HG02943 (cell line): ENCODE results near the gene GHDC.

Source experiments
- ATAC-seq: cut with Tn5 transposase; IDR thresholded peaks from one replicate; pipeline ENCODE4 v1.9.1; 2021; ENCODE audit warnings: mild to moderate bottlenecking, low read depth, moderate library complexity; ENCODE audit not compliant: unreplicated experiment

GHDC gene

DNA sequence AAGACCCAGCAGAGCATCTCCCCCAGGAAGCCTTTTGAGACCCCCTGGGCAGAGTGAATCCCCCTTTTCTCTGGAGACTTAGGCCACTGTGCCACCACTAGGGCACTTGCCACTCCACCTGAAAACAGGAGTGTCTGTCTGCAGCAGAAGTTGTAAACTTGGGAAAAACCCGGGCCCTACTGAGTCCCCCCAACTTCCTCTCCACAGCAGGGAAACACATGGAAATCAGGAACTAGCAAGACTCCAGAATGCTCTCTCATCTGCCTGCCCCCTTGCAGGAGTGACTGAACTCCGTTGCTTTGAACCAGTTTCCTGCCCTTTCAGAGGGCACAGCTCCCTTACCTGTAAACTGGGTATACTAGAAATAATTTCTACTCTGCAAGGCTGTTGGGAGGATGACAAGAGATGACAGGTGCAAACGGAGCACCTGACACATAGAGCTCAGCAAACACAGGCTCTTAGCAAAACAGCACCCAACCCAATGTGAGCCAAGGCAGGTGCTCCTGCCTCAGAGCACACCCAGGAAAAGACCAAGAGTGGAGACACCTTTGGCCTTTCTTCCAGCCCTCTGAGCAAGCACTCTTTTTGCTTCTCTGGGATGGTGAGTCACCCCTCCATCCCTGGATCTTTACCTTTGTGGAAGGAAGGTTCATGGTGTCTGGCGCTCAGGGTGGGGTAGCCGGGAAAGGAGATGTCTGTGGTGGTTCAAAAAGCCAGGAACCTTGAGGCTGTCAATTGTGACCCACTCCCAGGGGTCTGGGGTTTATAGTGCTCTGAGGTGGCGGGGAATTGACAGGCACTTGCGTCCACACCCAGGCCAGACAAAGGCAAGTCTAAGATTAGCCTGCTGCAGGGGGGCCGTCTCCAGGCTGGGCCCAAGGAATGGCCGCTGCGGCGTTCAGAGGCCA, 9.3 kb downstream of the GHDC start, which contains the start of gene HCRT:
TSS of gene HCRT (minus strand) at position 740 of the 908 bp plus-strand sequence. CDS start at position 653, 87 bp downstream.
- no peak for ATAC-seq

DNA sequence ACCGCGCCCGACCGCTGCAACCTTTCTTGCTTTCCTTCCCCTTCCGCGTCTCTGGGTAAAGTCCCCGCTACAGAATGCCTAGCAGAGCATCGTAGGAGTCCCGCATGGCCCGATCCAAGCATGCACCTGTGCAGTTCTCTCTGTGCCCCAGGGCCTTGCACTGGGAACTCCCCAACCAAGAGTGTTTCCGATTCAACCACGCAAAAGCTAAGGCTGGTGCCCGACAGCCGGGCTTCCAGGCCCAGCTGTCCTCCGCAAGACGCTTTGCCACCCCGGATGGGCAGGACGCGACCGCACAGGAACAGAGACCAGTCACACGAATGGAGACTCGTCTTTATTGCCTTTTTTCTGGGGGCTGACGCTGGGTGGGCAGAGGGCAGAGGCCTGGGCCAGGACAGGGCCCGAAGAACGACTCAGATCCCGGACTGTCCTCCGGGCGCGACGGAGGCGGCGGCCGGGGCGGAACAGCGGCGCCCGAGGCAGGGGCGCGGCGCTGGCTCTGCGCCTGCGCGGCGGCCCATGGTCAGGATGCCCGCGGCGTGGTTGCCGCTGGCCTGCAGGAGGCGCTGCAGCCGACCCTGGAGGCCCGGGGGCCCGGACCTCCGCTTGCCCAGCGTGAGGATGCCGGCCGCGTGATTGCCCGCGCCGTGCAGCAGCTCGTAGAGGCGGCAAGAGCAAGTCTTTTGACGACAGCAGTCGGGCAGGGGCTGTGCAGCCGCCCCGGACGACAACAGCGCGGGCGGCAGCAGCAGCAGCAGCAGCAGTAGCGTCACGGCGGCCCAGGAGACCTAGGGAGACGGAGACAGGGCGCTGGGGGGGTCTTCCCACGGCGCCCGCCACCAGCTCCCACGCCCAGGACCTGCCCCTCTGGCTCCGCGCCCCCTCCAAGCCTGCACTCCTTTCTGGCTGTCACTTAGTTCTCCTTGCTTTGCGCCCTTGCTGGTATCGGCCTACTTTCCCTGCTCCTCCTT, 10.3 kb downstream of the GHDC start:
- no peak for ATAC-seq

DNA sequence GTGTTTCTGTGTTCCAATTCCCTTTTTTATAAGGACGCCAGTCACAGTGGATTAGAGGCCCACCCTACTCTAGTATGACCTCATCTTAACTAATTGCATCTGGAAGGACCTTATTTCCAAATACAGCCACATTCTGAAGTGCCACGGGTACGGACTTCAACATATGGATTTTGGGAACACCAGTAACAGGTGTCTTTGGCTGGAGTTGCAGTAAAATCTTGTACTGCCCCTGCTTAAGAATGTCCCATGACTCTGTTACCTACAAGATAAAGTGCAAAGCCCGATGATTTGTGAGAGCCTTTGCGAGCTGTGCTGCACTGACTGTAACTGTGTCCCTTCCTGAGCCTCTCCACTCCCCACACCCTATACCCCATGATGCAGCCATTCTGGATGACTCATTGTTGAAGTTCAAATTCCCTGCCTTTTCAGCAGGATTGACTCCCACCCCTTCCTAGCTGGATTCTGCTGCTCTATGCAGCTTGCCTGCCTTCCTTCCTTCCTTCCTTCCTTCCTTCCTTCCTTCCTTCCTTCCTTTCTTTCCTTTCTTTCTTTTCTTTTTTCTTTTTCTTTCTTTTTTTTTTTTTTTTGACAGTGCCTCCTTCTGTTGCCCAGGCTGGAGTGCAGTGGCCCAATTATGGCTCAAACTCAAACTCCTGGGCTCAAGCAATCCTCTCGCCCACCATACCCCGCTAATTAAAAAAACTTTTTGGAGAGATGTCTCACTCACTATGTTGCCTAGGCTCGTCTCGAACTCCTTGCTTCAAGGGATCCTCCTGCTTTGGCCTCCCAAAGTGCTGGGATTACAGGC, 11.2 kb downstream of the GHDC start:
- ATAC-seq = no peak

DNA sequence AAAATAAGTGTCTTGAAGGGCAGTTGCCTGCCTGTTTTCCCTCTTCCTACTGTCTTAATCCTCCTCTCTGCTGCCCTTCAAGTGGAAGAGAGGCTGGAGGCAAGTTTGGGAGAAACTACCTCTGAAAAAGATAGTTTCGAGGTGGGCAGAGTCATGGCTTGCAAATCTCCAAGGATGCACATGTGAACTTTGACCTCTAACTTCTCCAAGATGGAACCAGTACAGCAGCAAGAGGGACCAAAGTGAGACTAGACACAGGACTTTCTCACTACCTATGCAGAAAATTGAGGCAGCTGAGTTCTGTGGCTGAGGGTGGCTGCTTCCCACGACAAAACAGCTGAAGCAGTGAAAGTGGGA, 12.5 kb downstream of the GHDC start:
- no peak for ATAC-seq

DNA sequence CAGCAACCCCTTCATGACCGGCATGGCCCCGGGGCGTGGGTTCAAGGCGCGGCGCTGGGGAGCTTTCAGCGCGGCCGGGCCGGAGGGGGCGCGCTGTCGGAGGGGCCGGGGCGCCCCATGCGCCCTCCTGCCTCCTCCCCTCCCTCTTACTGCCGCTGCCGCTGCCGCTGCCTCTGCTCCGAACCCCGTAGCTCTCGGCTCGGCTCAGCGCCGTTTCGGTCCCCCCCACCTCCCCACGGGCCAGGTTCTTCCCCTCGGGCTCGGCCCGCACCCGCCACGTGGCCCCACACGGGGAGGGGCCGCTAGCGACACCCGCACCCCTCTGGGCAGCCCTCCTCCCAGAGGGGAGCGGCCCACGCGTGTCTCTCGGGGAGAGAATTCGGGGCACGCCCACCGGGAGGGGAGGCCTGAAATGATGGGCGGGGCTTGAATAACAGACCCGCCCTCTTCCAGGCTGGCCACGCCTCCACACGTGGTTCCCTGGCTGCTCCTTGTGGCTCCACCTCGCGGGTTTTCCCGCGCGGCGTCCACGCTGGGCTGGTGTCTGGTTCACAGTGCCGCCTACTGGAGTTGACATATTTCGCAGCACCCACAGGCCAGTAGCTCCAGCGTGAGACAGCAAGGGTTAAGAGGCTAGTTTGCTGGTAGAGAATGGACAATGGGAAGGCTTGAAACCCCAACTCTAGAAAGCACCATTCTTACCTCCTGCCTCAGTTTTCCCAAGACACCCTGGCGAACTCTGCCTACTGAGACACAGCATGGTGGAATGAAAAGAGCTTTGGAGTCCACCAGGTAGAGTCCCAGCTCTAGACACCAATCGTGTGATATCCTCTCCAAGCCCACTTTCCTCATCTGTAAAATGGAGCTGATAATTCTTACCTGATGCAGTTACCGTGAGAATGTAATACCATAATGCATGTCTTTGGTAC, 13.1 kb downstream of the GHDC start, which contains the start of gene KCNH4:
TSS of gene KCNH4 (minus strand) at position 221 of the 929 bp plus-strand sequence. CDS start at position 24, 197 bp downstream.
- no peak for ATAC-seq

DNA sequence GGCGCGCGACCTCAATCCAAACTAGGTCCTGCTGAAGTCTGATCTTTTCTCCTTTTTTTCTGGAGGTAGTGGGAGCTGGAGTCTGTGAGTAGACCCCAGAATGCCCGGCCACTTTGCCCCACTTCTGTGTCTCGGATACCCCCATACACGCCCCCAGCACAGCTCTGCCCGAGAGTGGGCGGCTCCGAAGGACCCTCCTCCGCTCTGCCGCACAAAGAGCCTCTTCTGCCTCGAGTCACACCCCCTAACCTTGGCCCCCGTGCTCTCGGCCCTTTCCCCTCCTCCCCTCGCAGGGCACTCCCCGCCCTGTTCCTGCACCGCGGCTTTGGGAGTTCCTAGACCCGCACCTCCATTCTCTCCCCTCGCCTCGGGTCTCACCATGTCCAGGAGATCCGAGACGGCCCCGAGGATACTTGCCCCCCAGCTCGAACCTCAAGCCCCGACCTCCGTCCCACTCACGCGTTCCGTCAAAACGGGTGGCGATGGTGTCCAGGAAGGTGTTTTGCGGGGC, 13.8 kb downstream of the GHDC start:
- no peak for ATAC-seq

DNA sequence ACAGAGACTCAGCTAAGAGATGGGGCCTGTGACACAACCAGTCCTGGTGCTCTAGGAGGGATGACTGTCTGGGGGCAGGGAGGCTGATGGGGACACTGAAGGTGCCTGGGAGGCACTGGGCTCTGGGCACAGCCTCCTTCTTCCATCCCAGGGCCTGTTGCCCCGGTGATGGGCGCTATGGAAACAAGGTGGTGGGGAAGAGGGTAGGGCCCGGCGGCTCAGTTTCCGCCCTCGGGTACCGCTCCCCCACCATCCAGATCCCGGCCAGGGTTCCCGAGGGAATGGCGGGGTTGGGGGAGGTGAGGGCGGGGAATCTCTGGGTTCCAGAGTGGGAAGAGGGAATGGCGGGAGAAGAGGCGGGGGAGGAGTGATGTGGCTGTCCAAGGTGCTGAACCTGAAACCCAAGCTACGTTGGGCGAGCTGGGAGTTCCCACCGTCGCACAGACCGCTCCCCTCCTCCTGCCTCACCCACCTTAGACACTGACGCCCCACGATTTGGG, 14.3 kb downstream of the GHDC start:
- ATAC-seq = no peak

DNA sequence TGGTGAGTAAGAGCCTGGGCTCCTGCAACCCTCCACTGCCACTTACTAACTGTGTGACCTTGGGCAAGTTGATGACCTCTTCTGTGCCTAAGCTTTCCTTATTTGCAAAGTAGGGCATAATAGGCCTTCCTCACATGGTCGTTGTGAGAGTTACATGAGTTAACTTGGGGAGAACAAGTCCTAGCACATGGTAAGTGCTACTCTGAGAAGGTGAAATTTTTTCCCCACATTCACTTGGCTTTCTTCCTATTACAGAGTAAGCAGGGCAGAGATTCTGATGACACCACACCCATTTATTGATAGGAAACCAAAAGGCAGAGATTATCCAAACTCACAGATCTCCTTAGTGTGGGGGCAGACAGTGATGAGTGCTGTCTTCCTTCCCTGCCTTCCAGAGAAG, 15.0 kb downstream of the GHDC start:
- no peak for ATAC-seq

DNA sequence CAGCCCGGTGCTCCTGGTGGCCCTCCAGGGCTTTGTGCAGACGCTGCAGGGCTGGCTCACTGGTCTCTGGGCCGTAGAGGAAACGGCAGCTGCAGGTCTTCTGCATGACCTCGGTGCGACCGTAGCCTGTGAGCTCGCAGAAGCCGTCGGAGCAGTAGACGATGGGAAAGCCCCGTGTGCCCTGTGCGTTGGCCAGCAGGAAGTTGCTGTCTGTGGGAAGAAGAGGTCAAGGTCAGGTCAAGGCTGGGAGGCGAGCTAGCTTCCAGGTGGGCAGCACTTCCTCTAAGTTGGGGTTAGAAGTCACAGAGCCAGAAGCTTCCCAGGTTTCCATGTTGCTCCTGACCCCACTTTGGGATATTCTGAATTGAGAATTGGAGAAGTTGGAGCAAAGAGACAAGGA, 15.5 kb downstream of the GHDC start:
- no peak for ATAC-seq

DNA sequence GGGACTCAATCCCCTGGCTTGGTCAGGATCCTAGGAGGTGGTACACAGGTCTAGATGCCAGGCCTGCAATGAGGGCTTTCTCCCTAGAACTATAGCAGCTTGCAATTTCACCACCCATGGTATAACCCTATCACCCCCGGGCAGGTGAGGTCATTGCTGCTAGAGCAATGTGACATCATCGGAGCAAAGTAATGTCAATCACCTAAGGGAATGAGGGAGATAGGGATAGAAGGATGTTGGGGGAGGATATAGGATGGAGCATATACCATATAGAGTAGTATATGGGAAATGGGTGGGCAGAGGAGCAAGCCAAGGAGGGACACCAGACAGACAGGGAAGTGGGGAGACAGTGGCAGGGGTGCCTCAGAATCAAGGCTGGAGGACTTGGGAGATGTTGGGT, 16.6 kb downstream of the GHDC start:
- no peak for ATAC-seq

DNA sequence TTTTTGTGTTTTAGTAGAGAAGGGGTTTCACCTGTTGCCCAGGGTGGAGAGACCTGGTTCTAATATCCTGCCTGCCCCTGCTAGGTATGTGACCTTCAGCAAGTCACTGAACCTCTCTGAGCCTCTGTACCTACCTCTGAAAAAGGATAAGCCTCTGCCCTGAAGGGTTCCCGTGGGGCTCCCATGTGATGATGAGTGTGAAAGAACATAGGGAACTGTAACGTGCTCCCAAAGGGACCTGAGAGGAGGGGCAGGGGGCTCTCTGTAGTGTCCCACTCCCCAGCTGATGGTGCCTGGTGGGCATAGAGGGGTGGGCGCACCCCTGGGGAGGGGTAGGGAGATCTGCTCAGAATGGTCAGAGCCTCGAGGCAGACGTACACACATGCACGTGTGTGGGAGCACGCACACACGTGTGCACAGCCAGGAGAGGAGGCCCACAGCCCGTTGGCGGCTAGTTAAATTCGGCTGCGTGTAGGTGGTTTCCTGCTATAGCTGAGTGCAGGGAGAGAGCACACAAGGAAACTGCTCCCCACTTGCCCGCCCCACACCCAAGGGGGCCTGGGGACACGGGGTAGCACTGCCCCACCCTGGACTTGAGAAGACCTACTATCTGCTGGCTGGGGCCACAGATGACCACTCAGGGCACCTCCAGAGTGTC, 20.0 kb downstream of the GHDC start:
- ATAC-seq = no peak

DNA sequence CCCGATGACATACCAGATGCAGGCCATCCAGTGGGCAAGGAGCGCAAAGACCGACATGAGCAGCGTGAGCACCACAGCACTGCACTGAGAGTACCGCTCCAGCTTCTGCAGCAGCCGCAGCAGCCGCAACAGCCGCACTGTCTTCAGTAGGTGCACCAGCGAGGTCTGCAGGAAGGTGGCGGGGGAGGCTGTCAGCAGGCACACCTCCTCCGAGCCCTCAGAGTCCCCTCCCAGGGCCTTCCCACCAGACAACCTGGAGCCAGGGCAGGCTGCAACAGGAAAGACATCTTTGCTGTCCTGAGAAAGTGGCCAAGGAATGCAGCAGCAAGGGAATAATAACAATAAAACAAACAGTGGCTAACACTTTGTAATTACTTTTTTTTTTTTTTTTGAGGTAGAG, 22.5 kb downstream of the GHDC start:
- no peak for ATAC-seq

DNA sequence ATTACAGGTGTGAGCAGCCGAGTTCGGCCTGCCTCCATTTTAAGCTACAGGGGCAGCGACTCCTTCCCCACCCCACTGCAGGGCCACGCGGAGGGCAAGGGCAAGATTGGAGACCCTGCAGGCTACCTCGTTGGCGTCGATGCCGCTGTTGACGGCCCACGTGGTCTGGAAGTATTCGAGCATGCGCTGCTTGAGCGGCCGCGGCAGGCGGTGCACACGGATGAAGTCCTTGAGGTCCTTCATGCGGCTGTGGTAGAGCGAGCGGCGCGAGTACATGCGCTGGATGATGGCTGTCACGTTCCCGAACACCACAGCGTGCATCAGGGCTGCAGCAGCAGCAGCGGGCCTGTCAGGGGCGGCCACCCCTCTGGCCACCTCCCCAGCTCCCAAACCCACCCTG, 24.9 kb downstream of the GHDC start:
- ATAC-seq = no peak

DNA sequence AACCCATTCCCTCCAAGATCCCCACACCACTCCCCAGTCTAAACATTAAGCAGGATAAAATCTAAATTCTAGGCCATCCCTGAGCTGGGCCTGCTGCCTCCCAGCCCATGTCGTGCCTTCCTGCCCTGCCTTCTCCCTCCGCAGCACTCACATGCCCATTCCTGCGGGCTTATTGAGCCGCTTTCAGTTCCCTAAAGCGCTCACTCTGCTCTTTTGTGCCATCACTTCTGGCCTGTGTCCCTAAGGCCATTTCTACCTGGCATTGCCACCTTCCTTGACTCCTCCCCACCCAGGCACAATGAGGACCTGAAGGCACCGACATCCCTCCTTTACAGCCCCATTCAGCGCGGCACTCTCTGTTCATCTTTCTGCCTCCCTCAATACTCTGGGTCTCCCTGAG, 26.5 kb downstream of the GHDC start:
- no peak for ATAC-seq

DNA sequence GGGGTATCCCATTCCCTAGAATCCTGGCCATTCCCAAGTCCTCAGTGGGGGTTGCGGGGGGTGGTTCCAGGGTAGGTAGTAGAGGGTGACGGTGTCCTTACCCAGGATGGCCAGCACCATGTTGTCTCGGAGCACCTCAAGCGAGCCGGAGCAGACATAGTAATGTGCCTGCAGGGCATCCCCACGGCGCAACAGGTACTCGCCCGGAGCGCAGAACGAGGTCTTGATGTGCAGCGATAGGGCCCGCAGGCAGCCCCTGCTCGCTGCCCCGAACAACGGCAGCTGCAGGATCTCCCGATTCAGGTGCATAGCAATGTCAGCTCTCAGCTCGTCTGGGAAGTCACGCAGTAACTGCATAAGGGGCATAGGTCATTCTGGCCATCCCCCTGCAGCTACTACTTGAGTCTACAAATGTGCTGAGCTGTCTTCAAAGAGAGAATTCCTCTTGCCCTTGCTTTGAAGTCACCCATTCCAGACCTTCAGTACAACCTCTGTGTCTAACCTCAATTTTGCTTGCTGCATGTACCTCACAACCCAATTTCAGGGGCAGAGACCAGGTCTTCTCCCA, 28.0 kb downstream of the GHDC start:
- ATAC-seq = no peak

DNA sequence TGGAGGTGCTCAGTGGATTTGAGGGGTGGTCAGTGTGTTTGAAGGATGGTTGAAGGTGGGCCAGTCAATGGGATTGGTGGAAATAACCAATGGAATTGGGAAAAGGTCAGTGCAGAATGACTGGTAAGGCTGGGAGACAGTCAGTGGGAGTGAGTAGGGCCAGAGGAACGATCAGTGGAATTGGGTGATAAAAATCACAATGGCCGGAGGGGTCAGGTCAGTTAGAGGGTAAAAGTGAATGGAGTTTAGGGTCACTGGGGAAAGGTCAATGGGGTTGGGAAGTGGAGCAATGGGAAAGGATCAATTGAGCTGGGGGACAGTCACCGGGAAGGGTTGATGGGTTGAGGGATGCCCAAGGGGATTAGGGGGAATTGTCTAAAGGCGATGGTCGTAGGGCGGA, 28.5 kb downstream of the GHDC start:
- no peak for ATAC-seq

DNA sequence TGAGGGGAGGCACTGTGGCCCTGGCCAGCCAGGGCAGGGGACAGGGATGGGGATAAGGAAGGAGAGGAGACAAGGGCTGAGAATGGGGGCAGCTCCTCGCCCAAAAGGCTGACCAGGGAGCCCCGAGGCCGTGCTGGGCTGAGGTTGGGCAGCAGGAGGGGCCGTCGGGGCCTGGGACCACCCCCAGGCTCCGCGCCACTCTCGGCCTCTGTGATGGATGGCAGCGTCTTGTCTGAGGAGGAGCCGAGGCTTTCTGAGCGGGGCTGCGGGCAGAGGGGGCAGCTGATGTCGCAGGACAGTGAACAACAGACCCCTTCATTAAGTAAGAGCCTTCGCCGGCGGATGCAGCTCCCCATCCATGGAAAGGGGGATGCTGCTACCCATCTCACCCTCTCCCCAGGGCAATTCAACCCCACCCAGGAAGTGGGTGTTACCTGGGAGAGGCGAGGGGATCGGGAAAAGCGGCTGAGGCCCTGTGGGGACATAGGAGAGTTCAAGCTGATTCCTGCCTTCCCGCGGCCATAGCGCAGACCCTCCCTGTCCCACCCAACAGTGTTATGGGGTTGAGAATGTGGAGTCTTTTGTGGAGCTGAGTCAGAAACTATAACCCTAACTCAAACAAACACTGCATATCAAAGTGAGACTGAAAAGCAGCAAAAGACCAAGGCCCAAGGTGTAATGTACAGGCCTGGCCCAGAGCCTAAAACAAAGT, 30.4 kb downstream of the GHDC start:
- no peak for ATAC-seq
